DMS114 treated with DMSO at 0.1 percent for 48 hours (cell line): ENCODE measurements around the gene PCDHB11.
A peak's percentile ranks its signal among the peaks of the same experiment; 100 is the strongest.
"Not testable (repeated sequence)": the region's sequence is repeated elsewhere in the genome, so short reads cannot be mapped to it uniquely, and the experiment has no call there.

ENCODE experiments used
- DNase-seq: peaks from one replicate; lab custom pipeline; 2025; ENCODE audit not compliant: unreplicated experiment; lab: John Stamatoyannopoulos, UW

The PCDHB11 gene

DNA sequence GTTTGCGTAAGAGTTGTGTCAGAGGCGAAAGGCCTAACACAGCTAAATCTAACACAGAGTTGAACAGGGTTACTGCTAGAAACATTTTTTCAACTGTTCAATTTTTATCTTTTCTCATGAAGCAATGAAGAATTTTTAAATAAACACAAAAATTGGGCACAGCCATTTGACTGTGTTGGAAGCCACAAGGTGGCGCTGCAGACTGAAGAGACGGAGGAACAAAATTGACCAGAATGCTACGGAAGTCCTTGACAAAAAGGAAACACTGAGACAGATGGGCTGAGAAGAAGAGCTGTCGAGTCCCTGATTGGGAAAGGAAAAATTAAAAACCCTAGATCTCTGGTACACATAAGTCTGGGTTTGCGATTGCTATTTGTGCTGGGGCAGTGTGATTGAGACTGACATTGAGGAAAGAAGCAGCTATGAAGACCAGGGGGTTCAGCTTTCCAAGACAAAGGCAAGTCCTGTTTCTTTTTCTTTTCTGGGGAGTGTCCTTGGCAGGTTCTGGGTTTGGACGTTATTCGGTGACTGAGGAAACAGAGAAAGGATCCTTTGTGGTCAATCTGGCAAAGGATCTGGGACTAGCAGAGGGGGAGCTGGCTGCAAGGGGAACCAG lies 12.4 kb upstream of the PCDHB11 start, which contains the start of gene PCDHB9:
TSS of gene PCDHB9 (plus strand) at position 265 of the 616 bp plus-strand sequence. CDS start at position 423, 158 bp downstream.
- peak; percentile 74 for DNase-seq

DNA sequence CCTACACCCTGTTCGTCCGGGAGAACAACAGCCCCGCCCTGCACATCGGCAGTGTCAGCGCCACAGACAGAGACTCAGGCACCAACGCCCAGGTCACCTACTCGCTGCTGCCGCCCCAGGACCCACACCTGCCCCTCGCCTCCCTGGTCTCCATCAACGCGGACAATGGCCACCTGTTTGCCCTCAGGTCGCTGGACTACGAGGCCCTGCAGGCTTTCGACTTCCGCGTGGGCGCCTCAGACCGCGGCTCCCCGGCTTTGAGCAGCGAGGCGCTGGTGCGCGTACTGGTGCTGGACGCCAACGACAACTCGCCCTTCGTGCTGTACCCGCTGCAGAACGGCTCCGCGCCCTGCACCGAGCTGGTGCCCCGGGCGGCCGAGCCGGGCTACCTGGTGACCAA lies 10.7 kb upstream of the PCDHB11 start:
- not testable (repeated sequence) for DNase-seq

DNA sequence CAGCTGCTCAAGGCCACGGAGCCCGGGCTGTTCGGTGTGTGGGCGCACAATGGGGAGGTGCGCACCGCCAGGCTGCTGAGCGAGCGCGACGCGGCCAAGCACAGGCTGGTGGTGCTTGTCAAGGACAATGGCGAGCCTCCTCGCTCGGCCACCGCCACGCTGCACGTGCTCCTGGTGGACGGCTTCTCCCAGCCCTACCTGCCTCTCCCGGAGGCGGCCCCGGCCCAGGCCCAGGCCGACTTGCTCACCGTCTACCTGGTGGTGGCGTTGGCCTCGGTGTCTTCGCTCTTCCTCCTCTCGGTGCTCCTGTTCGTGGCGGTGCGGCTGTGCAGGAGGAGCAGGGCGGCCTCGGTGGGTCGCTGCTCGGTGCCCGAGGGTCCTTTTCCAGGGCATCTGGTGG lies 10.3 kb upstream of the PCDHB11 start:
- not testable (repeated sequence) for DNase-seq

DNA sequence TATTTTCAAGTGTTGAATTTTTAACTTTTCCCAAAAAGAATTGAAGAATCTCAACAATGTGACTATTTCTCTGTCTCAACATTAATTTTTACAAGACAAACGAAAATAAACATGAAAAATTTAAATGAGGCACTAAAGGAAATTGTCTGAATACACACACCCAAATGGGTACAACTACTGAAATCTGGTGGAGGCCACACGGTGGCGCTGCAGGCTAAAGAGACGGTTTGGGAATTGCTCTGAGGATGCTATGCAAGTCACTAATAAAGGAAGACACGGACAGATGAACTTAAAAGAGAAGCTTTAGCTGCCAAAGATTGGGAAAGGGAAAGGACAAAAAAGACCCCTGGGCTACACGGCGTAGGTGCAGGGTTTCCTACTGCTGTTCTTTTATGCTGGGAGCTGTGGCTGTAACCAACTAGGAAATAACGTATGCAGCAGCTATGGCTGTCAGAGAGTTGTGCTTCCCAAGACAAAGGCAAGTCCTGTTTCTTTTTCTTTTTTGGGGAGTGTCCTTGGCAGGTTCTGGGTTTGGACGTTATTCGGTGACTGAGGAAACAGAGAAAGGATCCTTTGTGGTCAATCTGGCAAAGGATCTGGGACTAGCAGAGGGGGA lies 7.2 kb upstream of the PCDHB11 start, which contains the start of gene PCDHB10:
TSS of gene PCDHB10 (plus strand) at position 244 of the 616 bp plus-strand sequence. CDS start at position 444, 200 bp downstream.
- peak; percentile 71 for DNase-seq

DNA sequence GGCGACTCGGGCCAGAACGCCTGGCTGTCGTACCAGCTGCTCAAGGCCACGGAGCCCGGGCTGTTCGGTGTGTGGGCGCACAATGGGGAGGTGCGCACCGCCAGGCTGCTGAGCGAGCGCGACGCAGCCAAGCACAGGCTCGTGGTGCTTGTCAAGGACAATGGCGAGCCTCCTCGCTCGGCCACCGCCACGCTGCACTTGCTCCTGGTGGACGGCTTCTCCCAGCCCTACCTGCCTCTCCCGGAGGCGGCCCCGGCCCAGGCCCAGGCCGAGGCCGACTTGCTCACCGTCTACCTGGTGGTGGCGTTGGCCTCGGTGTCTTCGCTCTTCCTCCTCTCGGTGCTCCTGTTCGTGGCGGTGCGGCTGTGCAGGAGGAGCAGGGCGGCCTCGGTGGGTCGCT lies 5.1 kb upstream of the PCDHB11 start:
- DNase-seq = not testable (repeated sequence)

DNA sequence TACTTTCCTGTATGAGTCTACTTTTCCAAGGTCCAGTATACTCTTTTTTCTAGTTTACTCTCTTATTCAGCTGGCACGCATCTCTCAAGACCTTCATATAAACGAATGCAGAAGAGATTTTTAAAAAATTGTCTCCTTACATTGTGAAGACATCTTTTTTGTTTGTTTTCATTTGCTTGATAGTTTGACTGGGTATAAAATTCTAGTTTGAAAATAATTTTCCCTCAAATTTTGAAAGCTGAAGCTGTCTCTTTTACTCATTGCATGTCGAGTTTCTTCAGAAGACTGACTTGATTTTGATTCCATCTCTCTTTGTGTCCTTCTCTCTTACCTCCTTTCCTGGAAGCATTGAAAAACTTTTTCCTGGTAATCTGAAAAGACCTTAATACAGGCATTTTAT lies 3.1 kb upstream of the PCDHB11 start:
- DNase-seq = no peak

DNA sequence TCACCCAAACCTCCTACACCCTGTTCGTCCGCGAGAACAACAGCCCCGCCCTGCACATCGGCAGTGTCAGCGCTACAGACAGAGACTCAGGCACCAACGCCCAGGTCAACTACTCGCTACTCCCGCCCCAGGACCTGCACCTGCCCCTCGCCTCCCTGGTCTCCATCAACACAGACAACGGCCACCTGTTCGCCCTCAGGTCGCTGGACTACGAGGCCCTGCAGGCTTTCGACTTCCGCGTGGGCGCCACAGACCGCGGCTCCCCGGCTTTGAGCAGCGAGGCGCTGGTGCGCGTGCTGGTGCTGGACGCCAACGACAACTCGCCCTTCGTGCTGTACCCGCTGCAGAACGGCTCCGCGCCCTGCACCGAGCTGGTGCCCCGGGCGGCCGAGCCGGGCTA lies 1.7 kb downstream of the PCDHB11 start:
- not testable (repeated sequence) for DNase-seq

DNA sequence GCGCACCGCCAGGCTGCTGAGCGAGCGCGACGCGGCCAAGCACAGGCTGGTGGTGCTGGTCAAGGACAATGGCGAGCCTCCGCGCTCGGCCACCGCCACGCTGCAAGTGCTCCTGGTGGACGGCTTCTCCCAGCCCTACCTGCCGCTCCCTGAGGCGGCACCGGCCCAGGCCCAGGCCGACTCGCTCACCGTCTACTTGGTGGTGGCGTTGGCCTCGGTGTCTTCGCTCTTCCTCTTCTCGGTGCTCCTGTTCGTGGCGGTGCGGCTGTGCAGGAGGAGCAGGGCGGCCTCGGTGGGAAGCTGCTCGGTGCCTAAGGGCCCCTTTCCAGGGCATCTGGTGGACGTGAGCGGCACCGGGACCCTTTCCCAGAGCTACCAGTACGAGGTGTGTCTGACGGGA lies 2.2 kb downstream of the PCDHB11 start:
- not testable (repeated sequence) for DNase-seq

DNA sequence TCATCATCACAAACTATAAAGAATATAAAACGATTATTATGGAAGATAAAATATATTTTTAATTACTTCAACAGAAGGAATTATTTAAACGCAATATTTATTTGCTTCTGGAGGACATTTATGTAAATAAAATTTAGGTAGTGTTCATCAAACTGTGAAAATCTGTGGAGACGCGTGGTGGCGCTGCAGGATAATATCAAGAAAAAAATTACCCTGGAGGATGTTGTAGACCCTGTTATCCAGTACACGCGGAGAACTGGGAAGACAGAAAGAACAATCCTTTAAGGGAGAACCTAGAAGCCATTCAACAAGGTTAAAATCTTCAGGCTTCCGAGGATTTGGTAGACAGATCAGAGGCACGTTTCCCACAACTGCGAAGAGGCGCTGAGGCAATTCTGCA lies 9.1 kb downstream of the PCDHB11 start, which contains the start of gene PCDHB12:
TSS of gene PCDHB12 (plus strand) at position 242 of the 400 bp plus-strand sequence. CDS start 189 bp downstream, outside the sequence.
- DNase-seq = no peak

DNA sequence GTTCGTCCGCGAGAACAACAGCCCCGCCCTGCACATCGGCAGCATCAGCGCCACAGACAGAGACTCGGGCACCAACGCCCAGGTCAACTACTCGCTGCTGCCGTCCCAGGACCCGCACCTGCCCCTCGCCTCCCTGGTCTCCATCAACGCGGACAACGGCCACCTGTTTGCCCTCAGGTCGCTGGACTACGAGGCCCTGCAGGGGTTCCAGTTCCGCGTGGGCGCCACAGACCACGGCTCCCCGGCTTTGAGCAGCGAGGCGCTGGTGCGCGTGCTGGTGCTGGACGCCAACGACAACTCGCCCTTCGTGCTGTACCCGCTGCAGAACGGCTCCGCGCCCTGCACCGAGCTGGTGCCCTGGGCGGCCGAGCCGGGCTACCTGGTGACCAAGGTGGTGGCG lies 10.9 kb downstream of the PCDHB11 start:
- not testable (repeated sequence) for DNase-seq

DNA sequence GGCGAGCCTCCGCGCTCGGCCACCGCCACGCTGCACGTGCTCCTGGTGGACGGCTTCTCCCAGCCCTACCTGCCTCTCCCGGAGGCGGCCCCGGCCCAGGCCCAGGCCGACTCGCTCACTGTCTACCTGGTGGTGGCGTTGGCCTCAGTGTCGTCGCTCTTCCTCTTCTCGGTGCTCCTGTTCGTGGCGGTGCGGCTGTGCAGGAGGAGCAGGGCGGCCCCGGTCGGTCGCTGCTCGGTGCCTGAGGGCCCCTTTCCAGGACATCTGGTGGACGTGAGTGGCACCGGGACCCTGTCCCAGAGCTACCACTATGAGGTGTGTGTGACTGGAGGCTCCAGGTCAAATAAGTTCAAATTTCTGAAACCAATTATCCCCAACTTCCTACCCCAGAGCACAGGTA lies 11.4 kb downstream of the PCDHB11 start:
- not testable (repeated sequence) for DNase-seq

DNA sequence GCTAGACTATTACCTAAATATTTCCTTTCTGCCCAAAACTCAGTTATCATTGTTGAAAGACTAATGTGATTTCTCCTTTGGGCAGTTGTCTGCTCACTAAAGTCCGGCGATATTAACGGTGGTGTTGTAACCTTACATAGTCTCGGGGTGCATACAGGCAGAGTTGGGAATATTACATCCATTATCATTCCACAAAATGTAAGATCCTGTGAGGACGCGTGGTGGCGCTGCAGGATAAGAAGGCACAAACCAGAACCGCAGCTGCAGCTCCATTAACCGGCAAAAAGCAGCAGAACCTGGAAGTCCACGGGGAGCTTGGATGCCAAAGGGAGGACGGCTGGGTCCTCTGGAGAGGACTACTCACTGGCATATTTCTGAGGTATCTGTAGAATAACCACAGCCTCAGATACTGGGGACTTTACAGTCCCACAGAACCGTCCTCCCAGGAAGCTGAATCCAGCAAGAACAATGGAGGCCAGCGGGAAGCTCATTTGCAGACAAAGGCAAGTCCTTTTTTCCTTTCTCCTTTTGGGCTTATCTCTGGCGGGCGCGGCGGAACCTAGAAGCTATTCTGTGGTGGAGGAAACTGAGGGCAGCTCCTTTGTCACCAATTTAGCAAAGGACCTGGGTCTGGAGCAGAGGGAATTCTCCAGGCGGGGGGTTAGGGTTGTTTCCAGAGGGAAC lies 14.4 kb downstream of the PCDHB11 start, which contains the start of gene PCDHB13:
TSS of gene PCDHB13 (plus strand) at position 264 of the 684 bp plus-strand sequence. CDS start at position 469, 205 bp downstream.
- DNase-seq = not testable (repeated sequence)

DNA sequence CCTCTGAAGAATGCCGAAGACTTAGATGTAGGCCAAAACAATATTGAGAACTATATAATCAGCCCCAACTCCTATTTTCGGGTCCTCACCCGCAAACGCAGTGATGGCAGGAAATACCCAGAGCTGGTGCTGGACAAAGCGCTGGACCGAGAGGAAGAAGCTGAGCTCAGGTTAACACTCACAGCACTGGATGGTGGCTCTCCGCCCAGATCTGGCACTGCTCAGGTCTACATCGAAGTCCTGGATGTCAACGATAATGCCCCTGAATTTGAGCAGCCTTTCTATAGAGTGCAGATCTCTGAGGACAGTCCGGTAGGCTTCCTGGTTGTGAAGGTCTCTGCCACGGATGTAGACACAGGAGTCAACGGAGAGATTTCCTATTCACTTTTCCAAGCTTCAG lies 15.2 kb downstream of the PCDHB11 start:
- DNase-seq = not testable (repeated sequence)

DNA sequence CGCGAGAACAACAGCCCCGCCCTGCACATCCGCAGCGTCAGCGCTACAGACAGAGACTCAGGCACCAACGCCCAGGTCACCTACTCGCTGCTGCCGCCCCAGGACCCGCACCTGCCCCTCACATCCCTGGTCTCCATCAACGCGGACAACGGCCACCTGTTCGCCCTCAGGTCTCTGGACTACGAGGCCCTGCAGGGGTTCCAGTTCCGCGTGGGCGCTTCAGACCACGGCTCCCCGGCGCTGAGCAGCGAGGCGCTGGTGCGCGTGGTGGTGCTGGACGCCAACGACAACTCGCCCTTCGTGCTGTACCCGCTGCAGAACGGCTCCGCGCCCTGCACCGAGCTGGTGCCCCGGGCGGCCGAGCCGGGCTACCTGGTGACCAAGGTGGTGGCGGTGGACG lies 16.1 kb downstream of the PCDHB11 start:
- DNase-seq = not testable (repeated sequence)

DNA sequence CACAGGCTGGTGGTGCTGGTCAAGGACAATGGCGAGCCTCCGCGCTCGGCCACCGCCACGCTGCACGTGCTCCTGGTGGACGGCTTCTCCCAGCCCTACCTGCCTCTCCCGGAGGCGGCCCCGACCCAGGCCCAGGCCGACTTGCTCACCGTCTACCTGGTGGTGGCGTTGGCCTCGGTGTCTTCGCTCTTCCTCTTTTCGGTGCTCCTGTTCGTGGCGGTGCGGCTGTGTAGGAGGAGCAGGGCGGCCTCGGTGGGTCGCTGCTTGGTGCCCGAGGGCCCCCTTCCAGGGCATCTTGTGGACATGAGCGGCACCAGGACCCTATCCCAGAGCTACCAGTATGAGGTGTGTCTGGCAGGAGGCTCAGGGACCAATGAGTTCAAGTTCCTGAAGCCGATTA lies 16.6 kb downstream of the PCDHB11 start:
- DNase-seq = not testable (repeated sequence)

DNA sequence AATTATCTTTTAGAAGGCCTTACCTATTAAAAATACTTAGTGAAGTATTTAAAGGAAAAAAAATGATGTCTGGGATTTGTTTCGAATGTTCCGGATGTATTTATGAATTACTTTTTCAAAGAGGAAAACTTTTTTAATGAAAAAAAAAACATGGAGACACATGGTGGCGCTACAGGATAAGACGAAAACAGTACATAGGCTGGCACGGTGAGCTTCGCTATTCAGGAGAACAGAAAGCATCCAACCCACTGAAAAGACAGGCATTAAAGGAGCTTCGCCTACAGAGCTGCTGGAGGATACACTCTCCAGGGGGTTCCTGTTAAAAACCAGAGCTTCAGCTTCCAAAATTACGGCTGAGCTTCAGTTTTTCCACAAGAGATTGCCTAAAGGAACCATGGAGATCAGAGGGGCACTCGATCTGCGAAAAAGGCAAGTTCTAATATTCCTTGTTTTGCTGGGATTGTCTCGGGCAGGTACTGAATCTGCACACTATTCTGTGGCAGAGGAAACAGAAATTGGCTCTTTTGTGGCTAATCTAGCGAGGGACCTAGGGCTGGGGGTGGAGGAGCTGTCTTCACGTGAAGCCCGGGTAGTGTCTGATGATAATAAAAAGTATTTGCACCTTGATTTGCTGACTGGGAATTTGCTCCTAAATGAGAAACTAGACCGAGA lies 23.8 kb downstream of the PCDHB11 start, which contains the start of gene PCDHB14:
TSS of gene PCDHB14 (plus strand) at position 232 of the 672 bp plus-strand sequence. CDS start at position 395, 163 bp downstream.
- peak; percentile 64 for DNase-seq

DNA sequence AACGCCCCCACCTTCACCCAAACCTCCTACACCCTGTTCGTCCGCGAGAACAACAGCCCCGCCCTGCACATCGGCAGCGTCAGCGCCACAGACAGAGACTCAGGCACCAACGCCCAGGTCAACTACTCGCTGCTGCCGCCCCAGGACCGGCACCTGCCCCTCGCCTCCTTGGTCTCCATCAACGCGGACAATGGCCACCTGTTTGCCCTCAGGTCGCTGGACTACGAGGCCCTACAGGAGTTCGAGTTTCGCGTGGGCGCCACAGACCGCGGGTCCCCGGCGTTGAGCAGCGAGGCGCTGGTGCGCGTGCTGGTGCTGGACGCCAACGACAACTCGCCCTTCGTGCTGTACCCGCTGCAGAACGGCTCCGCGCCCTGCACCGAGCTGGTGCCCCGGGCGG lies 25.4 kb downstream of the PCDHB11 start:
- DNase-seq = not testable (repeated sequence)

DNA sequence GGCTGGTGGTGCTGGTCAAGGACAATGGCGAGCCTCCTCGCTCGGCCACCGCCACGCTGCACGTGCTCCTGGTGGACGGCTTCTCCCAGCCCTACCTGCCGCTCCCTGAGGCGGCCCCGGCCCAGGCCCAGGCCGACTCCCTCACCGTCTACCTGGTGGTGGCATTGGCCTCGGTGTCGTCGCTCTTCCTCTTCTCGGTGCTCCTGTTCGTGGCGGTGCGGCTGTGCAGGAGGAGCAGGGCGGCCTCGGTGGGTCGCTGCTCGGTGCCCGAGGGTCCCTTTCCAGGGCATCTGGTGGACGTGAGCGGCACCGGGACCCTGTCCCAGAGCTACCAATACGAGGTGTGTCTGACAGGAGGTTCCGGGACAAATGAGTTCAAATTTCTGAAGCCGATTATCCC lies 26.0 kb downstream of the PCDHB11 start:
- not testable (repeated sequence) for DNase-seq

DNA sequence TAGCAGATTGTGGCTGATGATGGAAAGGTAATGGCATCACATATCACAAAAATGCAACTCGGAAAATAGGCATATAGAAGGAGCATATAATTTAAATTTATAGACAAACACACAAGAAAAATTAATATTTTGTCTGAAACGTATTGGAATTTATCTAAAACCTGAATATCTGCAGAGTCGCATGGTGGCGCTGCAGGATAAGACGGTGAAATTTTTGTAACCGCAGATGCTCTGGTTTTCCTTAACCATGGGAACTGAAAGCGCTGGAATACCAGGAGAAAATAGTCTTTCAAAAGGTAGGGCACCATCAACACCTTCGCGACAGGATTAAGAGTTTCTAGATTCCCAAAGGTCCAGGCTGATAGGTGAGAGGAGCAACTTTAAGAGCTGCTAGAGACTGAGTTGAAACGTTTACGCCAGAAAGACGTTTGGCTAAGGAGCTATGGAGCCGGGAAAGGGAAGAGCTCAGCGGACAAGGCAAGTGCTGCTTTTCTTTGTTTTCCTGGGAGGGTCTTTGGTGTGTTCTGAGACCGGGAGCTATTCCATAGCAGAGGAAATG lies 34.8 kb downstream of the PCDHB11 start:
- no peak for DNase-seq

DNA sequence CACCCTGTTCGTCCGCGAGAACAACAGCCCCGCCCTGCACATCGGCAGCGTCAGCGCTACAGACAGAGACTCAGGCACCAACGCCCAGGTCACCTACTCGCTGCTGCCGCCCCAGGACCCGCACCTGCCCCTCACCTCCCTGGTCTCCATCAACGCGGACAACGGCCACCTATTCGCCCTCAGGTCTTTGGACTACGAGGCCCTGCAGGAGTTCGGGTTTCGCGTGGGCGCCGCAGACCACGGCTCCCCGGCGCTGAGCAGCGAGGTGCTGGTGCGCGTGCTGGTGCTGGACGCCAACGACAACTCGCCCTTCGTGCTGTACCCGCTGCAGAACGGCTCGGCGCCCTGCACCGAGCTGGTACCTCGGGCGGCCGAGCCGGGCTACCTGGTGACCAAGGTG lies 36.5 kb downstream of the PCDHB11 start:
- not testable (repeated sequence) for DNase-seq
